Measurements from ENCODE around the gene RBM23.
"Not testable (repeated sequence)": the region's sequence is repeated elsewhere in the genome, so short reads cannot be mapped to it uniquely, and the experiment has no call there.

The RBM23 gene

DNA sequence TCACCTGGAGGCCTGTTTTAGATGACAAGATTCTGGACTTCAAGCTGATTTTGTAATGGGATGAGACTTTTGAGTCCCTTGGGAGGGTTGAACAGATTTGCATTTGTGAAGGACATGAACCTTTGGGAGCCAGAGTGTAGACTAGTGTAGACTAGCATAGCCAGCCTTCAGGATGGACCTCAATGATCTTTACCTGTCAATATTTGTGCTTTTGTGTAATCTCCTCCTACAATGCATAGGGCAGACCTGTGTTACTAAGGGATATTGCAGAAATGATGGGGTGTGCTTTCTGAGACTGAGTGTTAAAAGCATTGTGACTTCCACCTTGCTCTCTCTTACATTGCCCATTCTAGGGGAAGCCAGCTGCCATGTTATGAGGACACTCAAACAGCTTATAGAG lies 57.3 kb downstream of the RBM23 start:
- no peak for DNase-seq

- not testable (repeated sequence) for DNase-seq
Measured at GRCh38 chr14:22860377-22860776, 58.6 kb downstream of the RBM23 start.

DNA sequence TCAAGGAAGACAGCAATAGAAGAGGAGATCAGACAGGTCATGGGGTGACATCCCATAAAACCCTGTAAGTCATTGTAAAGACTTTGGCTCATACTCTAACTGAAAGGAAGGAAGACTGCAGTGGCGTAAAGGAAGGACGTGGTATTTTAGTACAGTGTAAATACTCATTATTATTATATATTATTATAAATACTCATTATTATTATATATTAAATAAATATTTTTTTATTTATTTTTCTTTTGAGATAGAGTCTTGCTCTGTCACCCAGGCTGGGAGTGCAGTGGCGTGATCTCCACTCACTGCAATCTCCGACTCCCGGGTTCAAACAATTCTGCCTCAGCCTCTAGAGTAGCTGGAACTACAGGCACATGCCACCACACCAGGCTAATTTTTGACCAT lies 62.5 kb downstream of the RBM23 start:
- DNase-seq = no peak

DNA sequence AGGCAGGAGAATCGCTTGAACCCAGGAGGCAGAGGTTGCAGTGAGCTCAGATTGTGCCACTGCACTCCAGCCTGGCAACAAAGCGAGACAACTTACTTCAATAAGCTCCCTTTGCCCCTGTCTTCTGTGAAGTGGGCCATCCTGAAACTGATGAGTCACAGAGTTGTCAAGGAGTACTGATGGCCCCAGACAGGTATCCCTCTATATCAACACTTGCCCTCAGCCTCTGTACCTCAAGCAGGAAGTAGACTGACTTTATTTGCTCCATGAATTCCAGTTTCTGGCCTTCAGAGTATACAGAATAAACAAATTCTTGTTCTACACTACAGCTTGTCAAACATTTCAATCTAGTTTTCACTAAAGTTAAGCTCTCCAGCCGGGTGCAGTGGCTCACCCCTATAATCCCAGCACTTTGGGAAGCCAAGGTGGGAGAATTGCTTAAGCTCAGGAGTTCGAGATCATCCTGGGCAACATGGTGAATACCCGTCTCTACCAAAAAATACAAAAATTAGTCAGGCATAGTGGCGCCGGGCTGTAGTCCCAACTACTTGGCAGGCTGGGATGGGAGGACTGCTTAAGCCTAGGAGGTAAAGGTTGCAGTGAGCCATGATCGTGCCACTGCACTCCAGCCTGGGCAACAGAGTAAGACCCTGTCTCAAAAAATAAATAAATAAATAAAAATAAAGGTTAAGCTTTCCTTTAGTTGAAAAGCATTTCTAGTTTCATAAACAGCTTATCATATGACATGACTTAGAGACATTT lies 63.8 kb downstream of the RBM23 start:
- DNase-seq = no peak

GRCh38 chr14:22854296-22854695 lies 64.7 kb downstream of the RBM23 start:
- DNase-seq = not testable (repeated sequence)

DNA sequence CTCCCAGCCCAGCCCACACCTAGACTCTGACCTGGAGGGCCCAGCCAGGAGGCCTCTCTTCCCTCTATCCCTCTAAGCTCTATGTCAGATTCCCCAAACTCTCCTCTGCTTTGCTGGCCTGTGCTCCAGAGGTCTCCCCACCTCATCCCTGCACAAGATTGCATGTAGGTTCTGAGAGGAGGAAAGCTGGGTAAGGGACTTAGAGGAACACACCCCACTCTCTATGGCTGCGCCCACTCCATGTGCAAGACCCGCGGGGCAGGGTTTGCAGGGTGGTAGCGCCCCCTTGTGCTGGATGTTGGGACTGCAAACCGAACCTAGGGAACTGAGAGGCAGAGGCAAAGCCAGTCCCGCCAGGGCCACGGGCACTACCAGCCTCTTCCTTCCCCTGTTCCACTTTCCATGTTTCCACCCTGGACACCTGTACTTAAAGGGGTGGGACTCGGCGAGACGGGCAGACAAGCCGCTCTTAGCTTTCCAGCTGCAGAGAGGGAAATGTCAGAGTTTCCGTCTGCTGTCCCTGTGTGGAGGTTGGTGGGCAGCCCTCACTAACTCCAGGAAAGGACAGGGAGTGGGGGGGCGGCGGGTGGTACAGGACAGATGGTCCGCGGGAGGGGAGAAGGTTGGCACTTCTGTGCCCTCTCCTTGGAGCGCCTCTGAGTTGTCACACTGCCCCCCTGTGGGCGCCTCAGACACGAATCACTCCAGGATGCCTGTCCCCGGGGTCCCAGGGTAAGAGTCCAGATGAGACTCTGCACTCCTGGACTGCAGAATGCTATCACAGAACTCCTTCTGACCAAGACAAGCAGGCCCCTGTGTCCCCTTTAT lies 65.8 kb downstream of the RBM23 start:
- DNase-seq = peak; percentile 50

DNA sequence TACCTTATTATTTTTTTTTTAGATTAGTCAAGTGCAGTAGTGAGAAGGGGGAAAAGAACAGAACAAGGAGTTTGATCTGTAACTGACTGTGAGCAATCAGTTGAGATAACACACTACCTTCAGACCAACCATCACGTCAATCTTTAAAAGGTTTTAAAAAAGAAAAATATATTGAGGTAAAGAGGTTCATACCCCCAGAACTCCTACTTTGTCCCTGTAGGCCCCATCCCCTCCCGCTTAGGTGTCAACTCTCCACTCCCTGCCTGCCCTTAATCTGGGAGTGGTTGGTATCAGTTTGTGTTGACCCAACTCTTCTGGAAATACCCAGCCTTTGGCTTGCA lies 66.4 kb downstream of the RBM23 start:
- DNase-seq = no peak

- DNase-seq = not testable (repeated sequence)
Measured at GRCh38 chr14:22852178-22852577, 66.8 kb downstream of the RBM23 start.

DNA sequence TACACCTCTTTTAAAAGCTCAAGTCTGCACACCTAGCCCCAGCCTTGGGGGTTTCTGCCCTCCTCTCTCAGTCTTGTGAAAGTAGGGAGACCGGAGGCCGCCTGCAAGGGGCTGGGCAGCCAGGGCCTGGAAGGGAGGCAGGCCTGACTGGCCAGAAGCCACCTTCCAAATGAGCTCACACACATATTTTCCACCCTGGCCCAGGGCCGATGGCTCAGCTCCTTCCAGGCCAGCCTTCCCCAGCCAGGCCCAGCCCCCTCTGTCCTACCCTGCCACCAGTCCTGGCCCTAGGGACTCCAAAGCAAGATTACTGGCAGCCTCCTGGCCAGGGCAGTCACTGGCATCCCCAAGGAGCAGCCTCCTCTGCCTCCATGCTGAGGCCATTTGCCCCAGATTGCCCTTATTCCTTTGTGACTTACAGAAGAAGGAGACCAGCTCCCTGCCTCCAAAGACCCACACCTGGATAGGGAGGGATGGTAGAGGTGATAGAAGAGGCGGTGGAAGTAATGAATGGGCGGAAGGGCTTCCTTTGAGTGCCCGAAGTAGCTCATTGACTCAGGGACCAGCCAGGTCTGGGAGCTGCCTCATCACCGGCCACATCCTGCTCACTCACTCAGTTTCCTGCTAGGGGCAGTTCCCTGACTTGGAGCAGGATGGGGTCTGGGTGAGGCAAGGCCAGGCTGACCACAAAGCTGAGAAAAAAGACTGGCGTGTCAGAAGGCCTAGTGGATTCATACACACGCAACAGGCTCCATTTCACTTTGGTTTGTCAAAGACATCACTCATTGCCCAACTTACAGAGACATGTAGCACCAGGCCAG lies 67.8 kb downstream of the RBM23 start:
- peak; percentile 56 for DNase-seq

DNA sequence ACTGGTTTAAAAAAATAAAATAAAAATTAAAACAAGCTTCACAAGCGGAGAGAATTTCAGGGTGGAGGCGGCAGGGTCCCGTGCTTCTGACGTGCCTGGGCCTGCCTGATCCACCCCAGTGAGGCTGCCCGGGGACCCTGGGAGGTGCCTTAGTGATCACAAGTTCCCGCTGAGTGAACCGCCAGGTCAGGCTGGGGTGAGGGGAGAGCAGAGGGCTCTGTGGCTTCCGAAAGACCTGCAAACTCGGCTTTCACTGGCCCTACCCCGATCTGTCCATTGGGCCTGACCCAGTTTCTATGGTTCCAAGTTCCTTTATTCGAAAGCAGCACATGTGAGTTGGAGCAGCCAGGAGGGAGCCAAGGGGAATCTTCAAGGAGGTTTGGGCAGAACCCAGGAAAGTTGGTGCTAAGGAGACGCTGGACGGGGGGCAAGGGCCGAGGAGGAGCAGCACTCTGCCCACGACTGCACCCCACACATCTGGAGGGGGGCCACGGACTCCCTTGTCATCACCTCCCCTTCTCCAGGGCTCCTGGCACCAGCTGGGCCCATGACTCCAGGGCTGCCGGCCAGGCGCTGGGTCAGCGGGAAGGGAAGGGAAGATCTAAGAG lies 69.6 kb downstream of the RBM23 start:
- DNase-seq = peak; percentile 52

DNA sequence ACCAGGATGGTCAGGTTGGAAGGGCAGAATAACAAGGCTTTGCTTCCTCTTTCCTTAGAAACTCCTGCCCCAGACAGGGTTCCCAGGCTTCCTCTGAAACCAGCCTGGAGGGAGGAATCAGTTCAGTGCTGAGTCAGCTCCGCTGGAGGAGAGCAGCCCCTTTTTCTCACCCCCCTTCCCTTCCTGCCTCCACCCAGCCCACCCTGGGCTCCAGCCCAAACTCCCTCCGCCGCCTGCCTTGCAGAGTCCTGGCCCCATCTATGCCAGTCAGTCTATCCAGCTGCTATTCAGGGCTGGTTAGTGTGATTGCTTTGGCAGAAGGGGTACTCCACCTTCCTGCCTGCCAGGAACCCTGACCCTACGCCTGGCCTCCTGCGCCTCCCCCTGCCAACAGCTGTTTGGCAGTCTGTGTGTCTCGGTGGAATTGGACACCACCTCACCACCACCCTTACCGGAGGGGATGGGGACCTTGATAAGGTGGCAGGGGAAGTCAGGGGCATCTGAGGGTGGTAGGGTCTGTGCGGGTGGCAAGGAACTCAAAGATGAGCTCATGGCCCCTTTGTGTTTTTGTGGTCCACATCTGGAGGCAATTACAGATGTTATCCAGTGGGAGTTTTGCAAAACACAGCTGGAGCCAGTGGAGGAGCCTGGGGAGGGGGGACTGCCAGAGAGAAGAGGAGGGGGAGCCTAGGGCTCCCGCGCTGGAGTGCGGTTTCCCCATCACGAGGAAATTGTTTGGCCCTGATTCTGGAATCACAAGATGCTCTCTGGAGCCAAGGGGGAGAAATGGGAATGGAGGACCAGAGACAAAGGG lies 70.4 kb downstream of the RBM23 start:
- peak; percentile 82 for DNase-seq

GRCh38 chr14:22847661-22848341 lies 71.1 kb downstream of the RBM23 start:
- DNase-seq = no peak

DNA sequence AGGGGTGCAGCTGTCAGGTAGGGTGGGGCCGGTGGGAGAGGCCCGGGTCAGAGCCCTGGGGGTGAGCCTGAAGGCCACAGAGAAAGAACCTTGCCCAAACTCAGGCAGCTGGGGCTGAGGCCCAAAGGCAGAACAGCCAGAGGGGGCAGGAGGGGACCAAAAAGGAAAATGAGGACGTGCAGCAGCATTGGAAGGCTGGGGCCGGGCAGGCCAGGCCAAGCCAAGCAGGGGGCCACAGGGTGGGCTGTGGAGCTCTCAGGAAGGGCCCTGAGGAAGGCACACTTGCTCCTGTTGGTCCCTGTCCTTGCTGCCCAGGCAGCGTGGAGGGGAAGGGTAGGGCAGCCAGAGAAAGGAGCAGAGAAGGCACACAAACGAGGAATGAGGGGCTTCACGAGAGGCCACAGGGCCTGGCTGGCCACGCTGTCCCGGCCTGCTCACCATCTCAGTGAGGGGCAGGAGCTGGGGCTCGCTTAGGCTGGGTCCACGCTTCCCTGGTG lies 72.1 kb downstream of the RBM23 start:
- no peak for DNase-seq

GRCh38 chr14:22845821-22846625 lies 72.9 kb downstream of the RBM23 start:
- DNase-seq = no peak

GRCh38 chr14:22845103-22845394 lies 73.9 kb downstream of the RBM23 start:
- DNase-seq = no peak

- no peak for DNase-seq
Measured at GRCh38 chr14:22844221-22845102, 74.5 kb downstream of the RBM23 start.

All from NCI-H446 treated with DMSO at 0.1 percent for 48 hours (cell line).